NCI-H1092 treated with DMSO at 0.1 percent for 48 hours (cell line): ENCODE data around the gene ESYT3.

Experiments used
- DNase-seq: peaks from one replicate; lab custom pipeline; 2025; lab: John Stamatoyannopoulos, UW

The ESYT3 gene

DNA sequence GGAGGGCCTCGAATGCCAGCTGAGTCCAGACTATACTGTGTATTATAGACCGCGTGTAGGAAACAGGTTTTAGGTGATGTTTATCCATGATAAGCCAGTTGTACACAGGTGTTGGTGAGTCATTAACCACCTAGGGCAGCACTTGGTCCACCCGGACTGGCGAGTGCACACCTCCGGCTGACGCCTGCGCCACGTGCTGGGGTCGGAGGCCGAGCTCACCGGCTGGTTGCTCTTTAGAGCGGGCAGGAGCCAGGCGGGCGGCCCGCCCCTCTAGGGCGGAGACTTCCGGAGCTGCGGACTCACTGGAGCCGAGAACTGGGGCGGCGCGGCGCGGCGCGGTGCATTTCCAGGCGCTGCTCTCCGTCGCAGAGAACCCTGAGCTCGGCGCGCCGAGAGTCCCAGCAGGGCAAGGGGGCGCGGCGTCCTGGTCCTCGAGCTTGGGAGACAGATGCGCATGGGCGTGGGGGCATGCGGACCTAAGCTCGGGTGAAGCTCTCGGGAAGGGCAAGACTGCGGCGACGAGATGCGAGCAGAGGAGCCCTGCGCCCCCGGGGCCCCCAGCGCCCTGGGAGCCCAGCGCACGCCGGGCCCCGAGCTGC is at the start of gene ESYT3:
TSS of gene ESYT3 (plus strand) at position 341 of the 599 bp plus-strand sequence. CDS start at position 524, 183 bp downstream.
- peak; percentile 23 for DNase-seq

- DNase-seq: no peak
Measured at GRCh38 chr3:138384976-138385375, 49.4 kb upstream of the ESYT3 start.

- DNase-seq: no peak
Measured at GRCh38 chr3:138389144-138389601, 45.2 kb upstream of the ESYT3 start.

GRCh38 chr3:138389841-138390581 is 44.4 kb upstream of the ESYT3 start:
- DNase-seq: no peak

DNA sequence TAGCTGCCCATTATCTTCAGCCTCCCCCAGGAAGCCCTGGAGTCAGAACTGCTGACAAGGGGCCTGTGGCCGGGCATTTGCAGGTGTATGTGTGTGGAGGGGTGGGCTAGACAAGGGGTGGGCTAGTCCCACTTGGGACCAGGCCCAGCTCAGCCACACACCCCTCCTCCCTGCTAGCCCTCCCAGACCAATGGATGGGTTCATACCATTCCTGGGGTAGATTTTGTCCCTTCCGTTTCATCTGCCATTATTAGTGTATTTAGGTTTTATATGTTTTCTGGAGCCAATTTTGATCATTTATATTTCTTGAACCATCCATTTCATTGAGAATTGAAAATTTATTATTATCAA is 43.9 kb upstream of the ESYT3 start:
- no peak for DNase-seq

- DNase-seq: no peak
Measured at GRCh38 chr3:138394156-138394555, 40.3 kb upstream of the ESYT3 start.

GRCh38 chr3:138394686-138395085 is 39.7 kb upstream of the ESYT3 start:
- no peak for DNase-seq

DNA sequence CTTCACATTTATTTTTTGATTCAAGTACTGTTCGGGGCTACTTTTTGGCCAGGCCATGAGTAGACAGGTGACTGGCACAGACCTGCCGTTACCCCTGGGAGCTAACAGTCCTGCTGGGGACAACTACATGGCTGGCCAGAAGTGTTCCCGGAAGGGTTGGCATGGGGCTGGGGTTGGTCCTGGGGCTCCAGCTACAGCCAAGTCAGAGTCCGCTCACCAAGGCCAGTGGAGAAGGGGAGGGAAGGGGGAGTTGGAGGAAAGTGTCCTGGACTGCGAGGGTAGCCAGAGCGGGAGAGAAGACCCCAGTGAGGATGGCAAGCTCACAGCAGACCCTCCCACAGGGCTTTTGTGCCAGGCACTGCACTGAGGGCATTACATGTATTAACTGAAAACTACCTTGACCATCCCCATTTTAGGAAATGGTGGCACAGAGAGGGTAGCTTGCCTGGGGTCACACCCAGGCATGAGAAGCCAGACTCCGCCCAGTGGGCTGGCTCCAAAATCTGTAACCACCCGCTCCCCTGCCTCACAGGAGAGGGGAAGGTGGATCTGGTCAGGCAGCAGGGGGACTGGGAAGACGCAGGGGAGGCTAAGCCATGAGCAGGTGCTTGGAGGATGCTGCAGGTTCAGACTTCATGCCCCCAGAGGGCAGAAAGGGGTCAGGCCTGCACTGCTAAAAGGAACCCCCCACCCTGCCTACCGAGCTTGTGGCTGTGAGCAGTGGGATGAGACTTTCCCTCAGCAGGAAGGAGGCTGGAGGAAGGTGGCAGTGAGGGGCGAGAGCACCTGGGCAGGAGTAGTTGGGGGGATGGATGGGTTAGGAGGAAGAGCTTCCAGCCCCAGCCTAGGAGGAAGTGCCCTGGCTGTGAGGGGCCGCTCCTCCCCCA is 38.3 kb upstream of the ESYT3 start:
- DNase-seq: no peak

DNA sequence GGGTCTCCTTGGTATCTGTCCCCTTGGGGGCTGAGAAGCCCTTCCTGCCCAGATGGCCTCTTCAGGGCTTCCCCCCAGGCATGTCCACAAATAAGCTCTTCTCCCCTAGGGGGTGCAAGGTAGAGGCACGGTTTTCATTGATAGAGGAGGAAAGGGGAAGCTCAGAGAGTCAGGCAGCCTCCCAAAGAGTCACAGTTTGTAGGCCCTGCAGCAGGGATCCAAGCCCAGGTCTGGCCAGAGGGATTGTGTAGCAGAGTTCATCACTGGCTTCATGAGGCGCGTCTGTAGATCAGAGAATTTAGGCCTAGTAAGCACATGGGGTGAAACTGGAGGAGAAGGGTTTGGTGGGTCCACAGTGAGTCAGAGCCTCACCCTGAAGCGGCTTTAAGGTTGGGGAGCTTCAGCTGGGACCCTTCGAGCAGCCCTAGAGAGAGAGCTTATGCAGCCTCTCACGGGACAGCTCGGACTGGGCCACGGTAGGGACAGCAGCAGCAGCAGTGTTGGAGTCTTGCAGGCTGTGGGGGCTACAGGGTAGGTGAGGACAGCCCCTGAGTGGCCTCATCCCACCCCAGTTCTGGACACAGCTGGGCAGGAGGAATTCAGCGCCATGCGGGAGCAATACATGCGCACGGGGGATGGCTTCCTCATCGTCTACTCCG is 37.5 kb upstream of the ESYT3 start:
- DNase-seq: no peak

DNA sequence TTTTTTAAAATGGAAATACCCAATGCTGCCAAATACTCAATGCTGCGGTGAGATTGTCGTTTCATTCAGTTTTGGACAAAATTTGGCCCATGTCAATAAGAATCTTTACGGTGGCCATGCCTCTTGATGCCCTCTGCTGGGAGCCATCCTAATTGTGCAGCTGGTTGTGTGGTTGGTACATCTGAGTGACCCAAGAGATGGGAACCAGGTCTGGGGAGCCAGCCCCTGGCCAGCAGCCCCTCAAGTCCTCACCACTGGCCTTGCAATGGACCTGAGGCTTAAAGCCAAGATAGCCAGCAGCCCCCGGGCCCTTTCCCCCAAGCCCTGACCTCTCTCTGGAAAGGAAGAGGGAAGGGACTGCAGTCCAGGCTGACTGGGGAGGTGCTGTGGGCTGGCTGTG is 36.4 kb upstream of the ESYT3 start:
- DNase-seq: no peak

DNA sequence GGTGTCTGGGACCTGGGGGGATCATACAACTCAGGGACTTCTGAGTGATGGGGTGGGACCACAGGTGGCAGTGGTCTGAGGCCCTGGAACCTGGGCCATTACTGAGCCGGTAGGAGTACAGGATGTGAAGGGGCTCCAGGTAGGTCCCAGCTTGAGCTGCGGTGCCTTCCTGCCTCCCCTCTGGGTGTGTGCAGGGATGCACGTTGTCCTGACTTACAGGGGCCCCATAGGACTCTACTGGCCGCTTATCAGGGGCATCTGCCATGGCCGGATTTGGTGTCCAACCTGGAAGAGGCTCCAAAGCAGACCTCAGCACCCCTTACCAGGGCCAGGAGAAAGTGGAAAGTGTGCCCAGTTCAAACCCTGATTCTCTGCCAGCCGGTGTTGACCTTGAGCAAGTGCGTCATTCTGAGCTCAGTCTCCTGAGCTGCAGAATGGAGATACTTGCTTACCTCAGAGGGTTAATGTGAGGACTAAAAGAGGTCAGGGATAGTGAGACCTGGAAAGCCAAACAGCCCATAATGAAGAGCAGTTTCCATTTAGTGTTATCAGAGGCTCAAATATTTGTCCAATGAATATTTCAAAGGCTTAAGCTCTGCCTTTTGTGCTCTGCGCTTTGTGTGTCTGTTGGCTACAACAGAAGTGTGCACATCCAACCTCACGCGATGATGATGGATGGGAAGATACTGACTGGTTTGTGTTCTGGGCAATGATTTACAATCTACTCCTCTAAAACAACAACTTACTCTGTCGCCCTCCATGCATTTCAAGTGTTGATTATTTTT is 35.4 kb upstream of the ESYT3 start:
- peak; percentile 55 for DNase-seq

GRCh38 chr3:138399766-138400165 is 34.6 kb upstream of the ESYT3 start:
- peak; percentile 74 for DNase-seq

GRCh38 chr3:138400651-138401070 is 33.8 kb upstream of the ESYT3 start:
- DNase-seq: peak; percentile 26

DNA sequence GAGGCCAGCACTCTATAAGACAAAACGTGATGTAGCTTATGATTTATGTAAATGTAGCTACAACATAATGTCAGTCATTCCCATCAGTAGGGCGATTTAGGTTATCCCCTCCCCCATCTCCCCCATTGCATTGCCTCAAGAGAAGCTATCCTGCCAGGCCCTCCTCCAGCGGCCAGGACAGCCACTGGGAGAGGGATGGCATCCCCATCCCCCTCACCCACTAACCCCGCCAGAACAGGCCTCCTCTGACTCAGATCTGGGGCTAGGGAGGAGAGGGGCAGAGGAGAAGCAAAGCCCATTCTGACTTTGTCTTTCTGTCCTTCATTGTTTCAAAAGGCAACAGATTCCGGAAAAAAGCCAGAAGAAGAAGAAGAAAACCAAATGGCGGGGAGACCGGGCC is 32.6 kb upstream of the ESYT3 start:
- no peak for DNase-seq

DNA sequence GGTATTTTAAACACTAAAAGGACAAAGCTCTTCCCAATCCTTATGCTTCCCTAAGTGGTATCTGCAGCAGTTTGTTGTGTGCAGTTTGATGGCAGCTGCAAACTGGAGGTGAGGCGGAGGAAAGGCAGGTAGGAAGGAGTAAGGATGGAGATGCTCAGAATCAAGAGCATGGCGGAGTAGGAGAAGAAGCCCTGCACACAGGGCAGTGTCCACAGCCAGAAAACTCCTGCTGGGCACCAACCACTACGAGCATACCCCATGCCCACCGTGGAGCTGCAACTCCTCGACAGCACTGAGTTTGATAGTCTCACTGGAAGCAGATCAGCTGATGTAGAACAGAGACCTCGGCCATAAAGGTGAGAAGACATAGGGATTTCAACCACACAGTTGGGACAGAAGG is 30.3 kb upstream of the ESYT3 start:
- no peak for DNase-seq

- DNase-seq: no peak
Measured at GRCh38 chr3:138405001-138405400, 29.4 kb upstream of the ESYT3 start.

GRCh38 chr3:138405486-138405885 is 28.9 kb upstream of the ESYT3 start:
- DNase-seq: no peak

DNA sequence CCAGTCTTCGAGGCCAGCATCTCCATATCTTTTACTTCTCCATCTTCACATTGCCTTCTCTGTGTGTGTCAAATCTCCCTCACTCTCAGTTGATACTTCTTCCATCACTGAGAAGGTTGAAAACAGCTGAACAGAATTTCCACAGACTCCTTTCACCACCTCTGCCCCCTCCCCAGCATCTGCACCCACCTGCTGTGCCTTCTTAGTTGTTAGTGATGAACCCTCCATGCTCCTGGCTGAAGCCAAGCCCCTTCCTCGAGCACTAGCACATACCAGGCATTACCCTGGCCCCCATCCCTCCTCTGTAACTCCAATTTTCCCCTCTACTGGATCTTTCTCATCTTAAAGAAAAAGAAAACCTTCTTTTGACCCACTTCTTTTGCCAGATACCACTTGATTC is 27.8 kb upstream of the ESYT3 start:
- no peak for DNase-seq

- no peak for DNase-seq
Measured at GRCh38 chr3:138407236-138407907, 27.0 kb upstream of the ESYT3 start.

GRCh38 chr3:138408751-138409570 is 25.5 kb upstream of the ESYT3 start:
- DNase-seq: no peak
